Adipocyte (in vitro differentiated cells): Measurements from ENCODE around the gene FSTL4.

Experiments
- DNase-seq: peaks from one replicate; pipeline ENCODE4 v3.0.0-alpha.2; 2015; ENCODE audit warnings: low read depth
- H3K27me3 ChIP-seq: replicated peaks from 2 replicates; pipeline ENCODE4 v1.7.0; 2013; ENCODE audit warnings: mild to moderate bottlenecking, low read length, moderate library complexity; ENCODE audit not compliant: control insufficient read depth, insufficient read depth
- H3K36me3 ChIP-seq: 2 replicates; pipeline ENCODE4 v1.7.0; 2013; ENCODE audit warnings: low read length, mild to moderate bottlenecking, moderate library complexity; ENCODE audit not compliant: control insufficient read depth, insufficient read depth, severe bottlenecking
- H3K4me1 ChIP-seq: 2 replicates; pipeline ENCODE4 v1.7.0; 2013; ENCODE audit warnings: mild to moderate bottlenecking, low read length, moderate library complexity; ENCODE audit not compliant: control insufficient read depth, insufficient read depth
- H3K4me3 ChIP-seq: 2 replicates; pipeline ENCODE4 v1.7.0; 2013; ENCODE audit warnings: mild to moderate bottlenecking, low read length, moderate library complexity
- H3K9ac ChIP-seq: 2 replicates; pipeline ENCODE4 v1.7.0; 2013; ENCODE audit warnings: mild to moderate bottlenecking, low read length, moderate library complexity
- H3K9me3 ChIP-seq: 2 replicates; pipeline ENCODE4 v1.7.0; 2013; ENCODE audit warnings: mild to moderate bottlenecking, low read length, moderate library complexity; ENCODE audit not compliant: control insufficient read depth

The FSTL4 gene

GRCh38 chr5:133489632-133490031 lies 122.7 kb downstream of the FSTL4 start:
- Histone ChIP-seq H3K36me3 (no peaks in the 10 kb centered on the region), H3K4me3 (no peak overlapping the region), H3K9ac (no peak overlapping the region), H3K27me3 (peaks cover 37% of the 10 kb centered on the region), H3K9me3 (peaks cover 21% of the 10 kb centered on the region), H3K4me1 (no peaks in the 10 kb centered on the region)
- DNase-seq, result no peak

GRCh38 chr5:133487093-133487492 lies 125.2 kb downstream of the FSTL4 start:
- Histone ChIP-seq H3K4me1 (no peaks in the 10 kb centered on the region), H3K9me3 (peaks cover 23% of the 10 kb centered on the region), H3K36me3 (no peaks in the 10 kb centered on the region), H3K27me3 (peaks cover 52% of the 10 kb centered on the region), H3K4me3 (no peak overlapping the region), H3K9ac (no peak overlapping the region)
- DNase-seq, result no peak

GRCh38 chr5:133485468-133485867 lies 126.9 kb downstream of the FSTL4 start:
- no peaks in the 10 kb centered on the region for H3K36me3 ChIP-seq
- peaks cover 65% of the 10 kb centered on the region for H3K27me3 ChIP-seq
- no peak for DNase-seq
- no peaks in the 10 kb centered on the region for H3K4me1 ChIP-seq
- H3K4me3 ChIP-seq, result no peak overlapping the region
- no peak overlapping the region for H3K9ac ChIP-seq
- H3K9me3 ChIP-seq, result peaks cover 16% of the 10 kb centered on the region

GRCh38 chr5:133483406-133484090 lies 128.8 kb downstream of the FSTL4 start:
- Histone ChIP-seq H3K9ac (no peak overlapping the region), H3K36me3 (no peaks in the 10 kb centered on the region), H3K9me3 (peaks cover 5% of the 10 kb centered on the region), H3K4me1 (no peaks in the 10 kb centered on the region), H3K4me3 (no peak overlapping the region), H3K27me3 (peaks cover 71% of the 10 kb centered on the region)
- no peak for DNase-seq

GRCh38 chr5:133482028-133482427 lies 130.3 kb downstream of the FSTL4 start:
- Histone ChIP-seq H3K4me1 (no peaks in the 10 kb centered on the region), H3K4me3 (no peak overlapping the region), H3K9ac (no peak overlapping the region), H3K27me3 (peaks cover 69% of the 10 kb centered on the region), H3K36me3 (no peaks in the 10 kb centered on the region), H3K9me3 (peaks cover 5% of the 10 kb centered on the region)
- DNase-seq, result no peak

- no peak for DNase-seq
- Histone ChIP-seq H3K9ac (no peak overlapping the region), H3K9me3 (peaks cover 5% of the 10 kb centered on the region), H3K4me3 (no peak overlapping the region), H3K27me3 (peaks cover 68% of the 10 kb centered on the region), H3K4me1 (no peaks in the 10 kb centered on the region), H3K36me3 (no peaks in the 10 kb centered on the region)
Observed at GRCh38 chr5:133480866-133481265, 131.5 kb downstream of the FSTL4 start.

- H3K9ac ChIP-seq, result no peak overlapping the region
- H3K27me3 ChIP-seq, result peaks cover 68% of the 10 kb centered on the region
- DNase-seq, result no peak
- peaks cover 5% of the 10 kb centered on the region for H3K9me3 ChIP-seq
- H3K4me3 ChIP-seq, result no peak overlapping the region
- H3K36me3 ChIP-seq, result no peaks in the 10 kb centered on the region
- H3K4me1 ChIP-seq, result no peaks in the 10 kb centered on the region
Observed at GRCh38 chr5:133480366-133480765, 132.0 kb downstream of the FSTL4 start.

- H3K9ac ChIP-seq, result no peak overlapping the region
- no peaks in the 10 kb centered on the region for H3K36me3 ChIP-seq
- H3K4me1 ChIP-seq, result no peaks in the 10 kb centered on the region
- H3K4me3 ChIP-seq, result no peak overlapping the region
- DNase-seq, result no peak
- H3K9me3 ChIP-seq, result peaks cover 5% of the 10 kb centered on the region
- H3K27me3 ChIP-seq, result peaks cover 71% of the 10 kb centered on the region
Observed at GRCh38 chr5:133478199-133478985, 133.9 kb downstream of the FSTL4 start.

GRCh38 chr5:133475986-133476385 lies 136.4 kb downstream of the FSTL4 start:
- Histone ChIP-seq H3K36me3 (no peaks in the 10 kb centered on the region), H3K4me1 (no peaks in the 10 kb centered on the region), H3K27me3 (peaks cover 62% of the 10 kb centered on the region), H3K9ac (no peak overlapping the region), H3K4me3 (no peak overlapping the region), H3K9me3 (no peaks in the 10 kb centered on the region)
- no peak for DNase-seq

- Histone ChIP-seq H3K9me3 (no peaks in the 10 kb centered on the region), H3K4me1 (no peaks in the 10 kb centered on the region), H3K4me3 (no peak overlapping the region), H3K27me3 (peaks cover 60% of the 10 kb centered on the region), H3K36me3 (no peaks in the 10 kb centered on the region), H3K9ac (no peak overlapping the region)
- no peak for DNase-seq
Observed at GRCh38 chr5:133474851-133475590, 137.3 kb downstream of the FSTL4 start.

GRCh38 chr5:133473291-133473690 lies 139.1 kb downstream of the FSTL4 start:
- H3K36me3 ChIP-seq, result no peaks in the 10 kb centered on the region
- H3K9ac ChIP-seq, result no peak overlapping the region
- no peak for DNase-seq
- no peak overlapping the region for H3K4me3 ChIP-seq
- H3K27me3 ChIP-seq, result peaks cover 60% of the 10 kb centered on the region
- no peaks in the 10 kb centered on the region for H3K4me1 ChIP-seq
- no peaks in the 10 kb centered on the region for H3K9me3 ChIP-seq
